K562 (cell line): ENCODE measurements around the gene ADGRD1. TPM values are rescaled to one million over a fixed set of nuclear protein-coding genes. Genes with fewer than 3 reads are reported as not detected.

Experiments used
- CAMTA2 ChIP-seq: fragments of 250-450 bp; sonication (Bioruptor Pico); conservative IDR thresholded peaks from 2 replicates; pipeline ENCODE4 v1.5.1; 2022
- CBX5 ChIP-seq: IDR thresholded peaks from 2 replicates; pipeline ENCODE4 v1.6.1; 2014; ENCODE audit warnings: low read depth, borderline replicate concordance
- CSDE1 ChIP-seq, 2 experiments: fragments of 450-650 bp; IDR thresholded peaks; 2 replicates each; pipeline ENCODE4 v1.6.1; 2016; ENCODE audit warnings: mild to moderate bottlenecking in 1 of 2
- DACH1 ChIP-seq: fragments of 450-650 bp; IDR thresholded peaks from 2 replicates; pipeline ENCODE4 v1.6.1; 2018; ENCODE audit not compliant: partially characterized antibody
- ELF2 ChIP-seq: fragments of 250-450 bp; sonication (Bioruptor Pico); IDR thresholded peaks from 2 replicates; pipeline ENCODE4 v1.5.0; 2021; ENCODE audit warnings: mild to moderate bottlenecking
- MED1 ChIP-seq: sonication (generic); formaldehyde crosslinking; IDR thresholded peaks from 2 replicates; pipeline ENCODE4 v1.8.1; 2023; ENCODE audit warnings: missing genetic modification reagents, borderline replicate concordance
- SRSF7 ChIP-seq: fragments of 200-400 bp; formaldehyde crosslinking; optimal IDR thresholded peaks from 2 replicates; pipeline ENCODE3; 2017; ENCODE audit warnings: mild to moderate bottlenecking, low read depth, low read length
- SRSF9 ChIP-seq: fragments of 200-400 bp; formaldehyde crosslinking; IDR thresholded peaks from 2 replicates; pipeline ENCODE4 v1.6.1; 2017; ENCODE audit warnings: low read depth, low read length, borderline replicate concordance
- TEAD4 ChIP-seq, 2 experiments: sonication (generic) in 1 of 2; formaldehyde crosslinking in 1 of 2; IDR thresholded peaks; 2 replicates each; pipeline versions ENCODE4 v1.6.1 to v1.8.0; 2012 to 2022; ENCODE audit warnings: borderline replicate concordance in 1 of 2, inconsistent platforms in 1 of 2, low read length in 1 of 2, mild to moderate bottlenecking in 1 of 2, missing genetic modification reagents in 1 of 2
- TGIF2 ChIP-seq: sonication (generic); formaldehyde crosslinking; IDR thresholded peaks from 2 replicates; pipeline ENCODE4 v1.8.1; 2022; ENCODE audit warnings: mild to moderate bottlenecking, missing genetic modification reagents, moderate library complexity
- ZBTB1 ChIP-seq: sonication (generic); formaldehyde crosslinking; IDR thresholded peaks from 2 replicates; pipeline ENCODE4 v1.8.1; 2023; ENCODE audit warnings: missing genetic modification reagents, low read depth, mild to moderate bottlenecking, borderline replicate concordance
- ZNF57 ChIP-seq: fragments of 450-650 bp; formaldehyde crosslinking; IDR thresholded peaks from 2 replicates; pipeline ENCODE4 v1.4.0; 2020; ENCODE audit warnings: mild to moderate bottlenecking, moderate library complexity
- polyA plus RNA-seq, 8 experiments: library from polyadenylated mRNA; depleted of rRNA in 4 of 8; stranded (reverse) in 5 of 8; unstranded in 3 of 8; fragments of >200 nt; fragmentation: Nextera tagmentation in 2 of 8; fragmentation: Illumina TruSeq in 1 of 8; extraction: Ambion mirVana in 2 of 8; extraction: Trizol in 1 of 8; gene quantifications; 2 replicates each; pipeline versions ENCODE4 v1.2.1 to v1.2.3, GENCODE V29; 2011 to 2014; ENCODE audit warnings: inconsistent platforms in 1 of 8, missing spikeins in 1 of 8
- total RNA-seq, 7 experiments: library from RNA; depleted of rRNA in 6 of 7; stranded (reverse); fragments of >200 nt in 6 of 7; fragmentation: Illumina TruSeq in 2 of 7; extraction: Trizol in 2 of 7; gene quantifications; 2 replicates each; pipeline versions ENCODE4 v1.2.1 to v1.2.3, GENCODE V29; 2011 to 2021; ENCODE audit warnings: low replicate concordance in 1 of 7
- TF ChIP-seq, protein P1 (sequence below): fragments of 200-800 bp; sonication (Bioruptor generic); IDR thresholded peaks from 2 replicates; pipeline ENCODE4 v1.6.1; 2017; ENCODE audit warnings: missing genetic modification characterization, missing compliant biosample characterization
- TF ChIP-seq, protein P2 (sequence below): fragments of 450-650 bp; IDR thresholded peaks from one replicate; pipeline ENCODE4 v1.6.1; 2018; ENCODE audit warnings: mild to moderate bottlenecking, moderate library complexity; ENCODE audit not compliant: partially characterized antibody
- TF ChIP-seq, protein P3 (sequence below), 2 experiments: fragments of 150-350 bp in 1 of 2; IDR thresholded peaks; 2 replicates each; pipeline ENCODE4 v1.6.1; 2012 to 2016; ENCODE audit warnings: low read depth in 2 of 2, low read length in 2 of 2, mild to moderate bottlenecking in 1 of 2, moderate library complexity in 1 of 2
- TF ChIP-seq, protein P4 (sequence below), 2 experiments: IDR thresholded peaks; 2 replicates each; pipeline ENCODE4 v1.6.1; 2011; ENCODE audit warnings: borderline replicate concordance in 1 of 2, control low read depth in 1 of 2, low read depth in 1 of 2, low read length in 1 of 2, mild to moderate bottlenecking in 1 of 2, mixed read lengths in 1 of 2, moderate library complexity in 1 of 2; ENCODE audit not compliant: insufficient read depth in 1 of 2, insufficient read length in 1 of 2, poor library complexity in 1 of 2, severe bottlenecking in 1 of 2; ENCODE audit errors: extremely low read depth in 1 of 2
- TF ChIP-seq, protein P5 (sequence below): fragments of 250-450 bp; sonication (Bioruptor Pico); IDR thresholded peaks from 2 replicates; pipeline ENCODE4 v1.4.0; 2020; ENCODE audit warnings: mild to moderate bottlenecking, moderate library complexity, borderline replicate concordance

ADGRD1 gene
- total and polyA plus RNA-seq, 9 of the 15 experiments (the other 6 are each of a cell fraction or from before 2014, with no cell fraction given), result 1.7 to 11.7 (median 3.3) TPM

DNA sequence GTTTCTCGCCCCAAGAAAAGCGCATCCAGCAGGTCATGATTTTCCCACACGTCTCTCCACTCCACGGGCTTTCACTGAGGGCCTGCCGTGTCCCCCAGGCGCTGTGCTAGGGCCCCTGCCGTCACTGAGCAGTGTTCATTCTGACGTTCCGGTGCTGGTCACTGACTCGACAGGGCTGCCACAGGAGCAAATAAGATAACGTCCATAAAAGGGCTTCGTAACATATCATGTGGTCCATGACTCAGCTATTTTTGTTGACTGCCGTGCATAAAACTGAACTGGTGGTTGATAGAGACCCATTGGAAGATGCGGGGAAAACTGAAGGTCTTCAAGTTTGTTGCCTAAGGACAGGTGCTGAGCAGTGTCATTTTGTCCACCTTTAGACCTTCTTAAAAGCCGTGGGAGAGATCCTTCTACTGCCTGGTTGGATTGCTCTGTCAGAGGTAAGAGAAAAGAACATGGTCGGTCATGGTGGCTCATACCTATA lies 46.3 kb downstream of the ADGRD1 start (continued):
- peak; percentile 14; the same call in 1 of the 2 replicates for TF ChIP-seq TEAD4 (IDR thresholded peaks at IDR 0.05; ENCODE audit: low read length)
- no peak for TF ChIP-seq TEAD4 (CRISPR knock-in tag; IDR thresholded peaks at IDR 0.05; ENCODE audit: borderline replicate concordance)
- no peak for TF ChIP-seq SRSF9
- no peak for TF ChIP-seq CAMTA2
- TF ChIP-seq, protein P1, sequence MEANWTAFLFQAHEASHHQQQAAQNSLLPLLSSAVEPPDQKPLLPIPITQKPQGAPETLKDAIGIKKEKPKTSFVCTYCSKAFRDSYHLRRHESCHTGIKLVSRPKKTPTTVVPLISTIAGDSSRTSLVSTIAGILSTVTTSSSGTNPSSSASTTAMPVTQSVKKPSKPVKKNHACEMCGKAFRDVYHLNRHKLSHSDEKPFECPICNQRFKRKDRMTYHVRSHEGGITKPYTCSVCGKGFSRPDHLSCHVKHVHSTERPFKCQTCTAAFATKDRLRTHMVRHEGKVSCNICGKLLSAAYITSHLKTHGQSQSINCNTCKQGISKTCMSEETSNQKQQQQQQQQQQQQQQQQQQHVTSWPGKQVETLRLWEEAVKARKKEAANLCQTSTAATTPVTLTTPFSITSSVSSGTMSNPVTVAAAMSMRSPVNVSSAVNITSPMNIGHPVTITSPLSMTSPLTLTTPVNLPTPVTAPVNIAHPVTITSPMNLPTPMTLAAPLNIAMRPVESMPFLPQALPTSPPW (CRISPR knock-in tag), result peak; percentile 18; the same call in 1 of the 2 replicates
- no peak for TF ChIP-seq ELF2 (CRISPR knock-in tag)
- TF ChIP-seq, protein P2, sequence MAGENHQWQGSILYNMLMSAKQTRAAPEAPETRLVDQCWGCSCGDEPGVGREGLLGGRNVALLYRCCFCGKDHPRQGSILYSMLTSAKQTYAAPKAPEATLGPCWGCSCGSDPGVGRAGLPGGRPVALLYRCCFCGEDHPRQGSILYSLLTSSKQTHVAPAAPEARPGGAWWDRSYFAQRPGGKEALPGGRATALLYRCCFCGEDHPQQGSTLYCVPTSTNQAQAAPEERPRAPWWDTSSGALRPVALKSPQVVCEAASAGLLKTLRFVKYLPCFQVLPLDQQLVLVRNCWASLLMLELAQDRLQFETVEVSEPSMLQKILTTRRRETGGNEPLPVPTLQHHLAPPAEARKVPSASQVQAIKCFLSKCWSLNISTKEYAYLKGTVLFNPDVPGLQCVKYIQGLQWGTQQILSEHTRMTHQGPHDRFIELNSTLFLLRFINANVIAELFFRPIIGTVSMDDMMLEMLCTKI, result no peak
- TF ChIP-seq ZBTB1 (CRISPR knock-in tag), result no peak
- no peak for TF ChIP-seq TGIF2
- TF ChIP-seq, protein P3, sequence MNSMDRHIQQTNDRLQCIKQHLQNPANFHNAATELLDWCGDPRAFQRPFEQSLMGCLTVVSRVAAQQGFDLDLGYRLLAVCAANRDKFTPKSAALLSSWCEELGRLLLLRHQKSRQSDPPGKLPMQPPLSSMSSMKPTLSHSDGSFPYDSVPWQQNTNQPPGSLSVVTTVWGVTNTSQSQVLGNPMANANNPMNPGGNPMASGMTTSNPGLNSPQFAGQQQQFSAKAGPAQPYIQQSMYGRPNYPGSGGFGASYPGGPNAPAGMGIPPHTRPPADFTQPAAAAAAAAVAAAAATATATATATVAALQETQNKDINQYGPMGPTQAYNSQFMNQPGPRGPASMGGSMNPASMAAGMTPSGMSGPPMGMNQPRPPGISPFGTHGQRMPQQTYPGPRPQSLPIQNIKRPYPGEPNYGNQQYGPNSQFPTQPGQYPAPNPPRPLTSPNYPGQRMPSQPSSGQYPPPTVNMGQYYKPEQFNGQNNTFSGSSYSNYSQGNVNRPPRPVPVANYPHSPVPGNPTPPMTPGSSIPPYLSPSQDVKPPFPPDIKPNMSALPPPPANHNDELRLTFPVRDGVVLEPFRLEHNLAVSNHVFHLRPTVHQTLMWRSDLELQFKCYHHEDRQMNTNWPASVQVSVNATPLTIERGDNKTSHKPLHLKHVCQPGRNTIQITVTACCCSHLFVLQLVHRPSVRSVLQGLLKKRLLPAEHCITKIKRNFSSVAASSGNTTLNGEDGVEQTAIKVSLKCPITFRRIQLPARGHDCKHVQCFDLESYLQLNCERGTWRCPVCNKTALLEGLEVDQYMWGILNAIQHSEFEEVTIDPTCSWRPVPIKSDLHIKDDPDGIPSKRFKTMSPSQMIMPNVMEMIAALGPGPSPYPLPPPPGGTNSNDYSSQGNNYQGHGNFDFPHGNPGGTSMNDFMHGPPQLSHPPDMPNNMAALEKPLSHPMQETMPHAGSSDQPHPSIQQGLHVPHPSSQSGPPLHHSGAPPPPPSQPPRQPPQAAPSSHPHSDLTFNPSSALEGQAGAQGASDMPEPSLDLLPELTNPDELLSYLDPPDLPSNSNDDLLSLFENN (IDR thresholded peaks at IDR 0.05; ENCODE audit: low read depth in 2 of 2, low read length in 2 of 2), result peak in 1 of 2 experiments; percentile 50; a peak in 1 of 4 replicates
- no peak for TF ChIP-seq DACH1
- no peak for TF ChIP-seq CBX5
- TF ChIP-seq, protein P4, sequence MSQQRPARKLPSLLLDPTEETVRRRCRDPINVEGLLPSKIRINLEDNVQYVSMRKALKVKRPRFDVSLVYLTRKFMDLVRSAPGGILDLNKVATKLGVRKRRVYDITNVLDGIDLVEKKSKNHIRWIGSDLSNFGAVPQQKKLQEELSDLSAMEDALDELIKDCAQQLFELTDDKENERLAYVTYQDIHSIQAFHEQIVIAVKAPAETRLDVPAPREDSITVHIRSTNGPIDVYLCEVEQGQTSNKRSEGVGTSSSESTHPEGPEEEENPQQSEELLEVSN (IDR thresholded peaks at IDR 0.05; ENCODE audit: borderline replicate concordance in 1 of 2, extremely low read depth in 1 of 2, insufficient read depth in 1 of 2, insufficient read length in 1 of 2, low read depth in 1 of 2, low read length in 1 of 2, poor library complexity in 1 of 2, severe bottlenecking in 1 of 2), result peak; percentile 27 to 62
- no peak for TF ChIP-seq MED1 (CRISPR knock-in tag)
- no peak for TF ChIP-seq ZNF57 (CRISPR knock-in tag)
- TF ChIP-seq, protein P5, sequence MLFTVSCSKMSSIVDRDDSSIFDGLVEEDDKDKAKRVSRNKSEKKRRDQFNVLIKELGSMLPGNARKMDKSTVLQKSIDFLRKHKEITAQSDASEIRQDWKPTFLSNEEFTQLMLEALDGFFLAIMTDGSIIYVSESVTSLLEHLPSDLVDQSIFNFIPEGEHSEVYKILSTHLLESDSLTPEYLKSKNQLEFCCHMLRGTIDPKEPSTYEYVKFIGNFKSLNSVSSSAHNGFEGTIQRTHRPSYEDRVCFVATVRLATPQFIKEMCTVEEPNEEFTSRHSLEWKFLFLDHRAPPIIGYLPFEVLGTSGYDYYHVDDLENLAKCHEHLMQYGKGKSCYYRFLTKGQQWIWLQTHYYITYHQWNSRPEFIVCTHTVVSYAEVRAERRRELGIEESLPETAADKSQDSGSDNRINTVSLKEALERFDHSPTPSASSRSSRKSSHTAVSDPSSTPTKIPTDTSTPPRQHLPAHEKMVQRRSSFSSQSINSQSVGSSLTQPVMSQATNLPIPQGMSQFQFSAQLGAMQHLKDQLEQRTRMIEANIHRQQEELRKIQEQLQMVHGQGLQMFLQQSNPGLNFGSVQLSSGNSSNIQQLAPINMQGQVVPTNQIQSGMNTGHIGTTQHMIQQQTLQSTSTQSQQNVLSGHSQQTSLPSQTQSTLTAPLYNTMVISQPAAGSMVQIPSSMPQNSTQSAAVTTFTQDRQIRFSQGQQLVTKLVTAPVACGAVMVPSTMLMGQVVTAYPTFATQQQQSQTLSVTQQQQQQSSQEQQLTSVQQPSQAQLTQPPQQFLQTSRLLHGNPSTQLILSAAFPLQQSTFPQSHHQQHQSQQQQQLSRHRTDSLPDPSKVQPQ (CRISPR knock-in tag), result no peak
- TF ChIP-seq CSDE1 (IDR thresholded peaks at IDR 0.05), result no peak
- no peak for TF ChIP-seq SRSF7
